ENCODE measurements around the gene WWOX. TPM values are rescaled to one million over a fixed set of nuclear protein-coding genes. Genes with fewer than 3 reads are reported as not detected.

WWOX gene
- polyA plus RNA-seq, 1 donor from 2014 or later = 25.6 TPM

DNA sequence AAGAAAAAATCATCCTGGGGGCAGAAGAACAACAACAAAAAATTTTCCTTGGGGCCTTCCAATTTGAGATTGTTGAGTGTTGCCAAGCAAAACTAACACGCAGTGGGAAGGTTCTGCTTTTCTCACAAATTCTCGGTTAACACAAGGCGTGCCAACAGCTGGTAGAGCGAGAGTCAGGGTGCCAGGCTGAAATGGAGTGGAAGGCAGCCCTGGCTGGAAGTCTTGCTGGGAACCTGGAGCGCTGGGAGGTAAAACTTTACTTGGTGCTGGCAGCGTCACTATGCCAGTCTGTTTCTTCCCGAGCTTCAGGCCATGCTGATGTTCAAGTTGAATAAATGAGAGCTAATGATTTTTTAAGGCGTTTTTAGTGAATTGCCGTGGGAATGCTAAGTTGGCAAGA lies 189.4 kb downstream of the WWOX start:
- Histone ChIP-seq H3K27ac (ENCODE audit: low read length) (no peak overlapping the region), H3K79me2 (replicated peaks; ENCODE audit: insufficient read depth, low read length) (no peaks in the 10 kb centered on the region), H3K9me2 (ENCODE audit: insufficient read depth, low read length) (no peaks in the 10 kb centered on the region), H3K4me3 (ENCODE audit: low read length) (no peak overlapping the region), H4K20me1 (ENCODE audit: insufficient read depth) (no peaks in the 10 kb centered on the region), H3K36me3 (ENCODE audit: insufficient read depth, low read length) (no peaks in the 10 kb centered on the region), H3K4me2 (ENCODE audit: low read length) (no peak overlapping the region), H3F3A (ENCODE audit: insufficient read depth, low read length, poor library complexity, severe bottlenecking) (no peaks in the 10 kb centered on the region), H3K27me3 (ENCODE audit: insufficient read depth, low read depth, low read length) (no peaks in the 10 kb centered on the region), H3K9ac (ENCODE audit: low read length) (no peak overlapping the region), H3K9me3 (ENCODE audit: low read length) (no peaks in the 10 kb centered on the region), H2AFZ (ENCODE audit: low read depth, low read length) (no peak overlapping the region)
- no peak for TF ChIP-seq SMC3 (conservative IDR thresholded peaks at IDR 0.05; ENCODE audit: poor library complexity)
- no peak for TF ChIP-seq RAD21 (conservative IDR thresholded peaks at IDR 0.05)

DNA sequence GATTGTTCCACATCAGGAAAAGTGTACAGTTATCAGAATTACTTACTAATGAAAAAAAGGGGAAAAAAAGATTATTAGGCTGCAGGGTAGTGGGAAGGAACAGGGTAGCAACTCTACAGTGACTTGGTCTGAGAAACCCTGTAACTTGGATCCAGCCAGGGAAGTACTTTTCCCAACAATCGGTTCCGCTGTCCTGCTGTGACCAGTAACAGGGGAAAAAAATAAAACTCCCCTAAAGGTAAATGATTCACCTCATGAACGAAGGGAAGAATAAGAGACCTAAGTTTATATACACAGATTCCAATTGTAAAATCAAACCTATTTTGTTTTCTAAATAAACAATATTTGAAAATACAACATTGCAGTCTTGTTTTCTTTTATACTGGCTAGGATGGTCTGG lies 189.9 kb downstream of the WWOX start:
- TF ChIP-seq, protein P1, sequence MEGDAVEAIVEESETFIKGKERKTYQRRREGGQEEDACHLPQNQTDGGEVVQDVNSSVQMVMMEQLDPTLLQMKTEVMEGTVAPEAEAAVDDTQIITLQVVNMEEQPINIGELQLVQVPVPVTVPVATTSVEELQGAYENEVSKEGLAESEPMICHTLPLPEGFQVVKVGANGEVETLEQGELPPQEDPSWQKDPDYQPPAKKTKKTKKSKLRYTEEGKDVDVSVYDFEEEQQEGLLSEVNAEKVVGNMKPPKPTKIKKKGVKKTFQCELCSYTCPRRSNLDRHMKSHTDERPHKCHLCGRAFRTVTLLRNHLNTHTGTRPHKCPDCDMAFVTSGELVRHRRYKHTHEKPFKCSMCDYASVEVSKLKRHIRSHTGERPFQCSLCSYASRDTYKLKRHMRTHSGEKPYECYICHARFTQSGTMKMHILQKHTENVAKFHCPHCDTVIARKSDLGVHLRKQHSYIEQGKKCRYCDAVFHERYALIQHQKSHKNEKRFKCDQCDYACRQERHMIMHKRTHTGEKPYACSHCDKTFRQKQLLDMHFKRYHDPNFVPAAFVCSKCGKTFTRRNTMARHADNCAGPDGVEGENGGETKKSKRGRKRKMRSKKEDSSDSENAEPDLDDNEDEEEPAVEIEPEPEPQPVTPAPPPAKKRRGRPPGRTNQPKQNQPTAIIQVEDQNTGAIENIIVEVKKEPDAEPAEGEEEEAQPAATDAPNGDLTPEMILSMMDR (IDR thresholded peaks at IDR 0.05; ENCODE audit: poor library complexity, severe bottlenecking) = no peak
- TF ChIP-seq RAD21 (conservative IDR thresholded peaks at IDR 0.05) (no peak), EP300 (conservative IDR thresholded peaks at IDR 0.05; ENCODE audit: poor library complexity, severe bottlenecking) (no peak), MXI1 (conservative IDR thresholded peaks at IDR 0.05; ENCODE audit: poor library complexity, severe bottlenecking) (no peak), EZH2 (IDR thresholded peaks at IDR 0.05; ENCODE audit: borderline replicate concordance, insufficient read depth, low read length, poor library complexity, severe bottlenecking) (no peak), TAF1 (IDR thresholded peaks at IDR 0.05; ENCODE audit: low read depth) (no peak), SMC3 (conservative IDR thresholded peaks at IDR 0.05; ENCODE audit: poor library complexity) (no peak), POLR2AphosphoS5 (IDR thresholded peaks at IDR 0.05) (no peak)
- TF ChIP-seq, protein P2, sequence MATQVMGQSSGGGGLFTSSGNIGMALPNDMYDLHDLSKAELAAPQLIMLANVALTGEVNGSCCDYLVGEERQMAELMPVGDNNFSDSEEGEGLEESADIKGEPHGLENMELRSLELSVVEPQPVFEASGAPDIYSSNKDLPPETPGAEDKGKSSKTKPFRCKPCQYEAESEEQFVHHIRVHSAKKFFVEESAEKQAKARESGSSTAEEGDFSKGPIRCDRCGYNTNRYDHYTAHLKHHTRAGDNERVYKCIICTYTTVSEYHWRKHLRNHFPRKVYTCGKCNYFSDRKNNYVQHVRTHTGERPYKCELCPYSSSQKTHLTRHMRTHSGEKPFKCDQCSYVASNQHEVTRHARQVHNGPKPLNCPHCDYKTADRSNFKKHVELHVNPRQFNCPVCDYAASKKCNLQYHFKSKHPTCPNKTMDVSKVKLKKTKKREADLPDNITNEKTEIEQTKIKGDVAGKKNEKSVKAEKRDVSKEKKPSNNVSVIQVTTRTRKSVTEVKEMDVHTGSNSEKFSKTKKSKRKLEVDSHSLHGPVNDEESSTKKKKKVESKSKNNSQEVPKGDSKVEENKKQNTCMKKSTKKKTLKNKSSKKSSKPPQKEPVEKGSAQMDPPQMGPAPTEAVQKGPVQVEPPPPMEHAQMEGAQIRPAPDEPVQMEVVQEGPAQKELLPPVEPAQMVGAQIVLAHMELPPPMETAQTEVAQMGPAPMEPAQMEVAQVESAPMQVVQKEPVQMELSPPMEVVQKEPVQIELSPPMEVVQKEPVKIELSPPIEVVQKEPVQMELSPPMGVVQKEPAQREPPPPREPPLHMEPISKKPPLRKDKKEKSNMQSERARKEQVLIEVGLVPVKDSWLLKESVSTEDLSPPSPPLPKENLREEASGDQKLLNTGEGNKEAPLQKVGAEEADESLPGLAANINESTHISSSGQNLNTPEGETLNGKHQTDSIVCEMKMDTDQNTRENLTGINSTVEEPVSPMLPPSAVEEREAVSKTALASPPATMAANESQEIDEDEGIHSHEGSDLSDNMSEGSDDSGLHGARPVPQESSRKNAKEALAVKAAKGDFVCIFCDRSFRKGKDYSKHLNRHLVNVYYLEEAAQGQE (IDR thresholded peaks at IDR 0.05; ENCODE audit: borderline replicate concordance) = no peak
- Histone ChIP-seq H3K9ac (ENCODE audit: low read length) (no peak overlapping the region), H2AFZ (ENCODE audit: low read depth, low read length) (no peak overlapping the region), H3K79me2 (replicated peaks; ENCODE audit: insufficient read depth, low read length) (no peaks in the 10 kb centered on the region), H3K36me3 (ENCODE audit: insufficient read depth, low read length) (no peaks in the 10 kb centered on the region), H3K9me2 (ENCODE audit: insufficient read depth, low read length) (no peaks in the 10 kb centered on the region), H3K27ac (ENCODE audit: low read length) (no peak overlapping the region), H3K4me3 (ENCODE audit: low read length) (no peak overlapping the region), H3F3A (ENCODE audit: insufficient read depth, low read length, poor library complexity, severe bottlenecking) (no peaks in the 10 kb centered on the region), H3K27me3 (ENCODE audit: insufficient read depth, low read depth, low read length) (no peaks in the 10 kb centered on the region), H3K9me3 (ENCODE audit: low read length) (no peaks in the 10 kb centered on the region), H3K4me2 (ENCODE audit: low read length) (no peak overlapping the region), H4K20me1 (ENCODE audit: insufficient read depth) (no peaks in the 10 kb centered on the region)

DNA sequence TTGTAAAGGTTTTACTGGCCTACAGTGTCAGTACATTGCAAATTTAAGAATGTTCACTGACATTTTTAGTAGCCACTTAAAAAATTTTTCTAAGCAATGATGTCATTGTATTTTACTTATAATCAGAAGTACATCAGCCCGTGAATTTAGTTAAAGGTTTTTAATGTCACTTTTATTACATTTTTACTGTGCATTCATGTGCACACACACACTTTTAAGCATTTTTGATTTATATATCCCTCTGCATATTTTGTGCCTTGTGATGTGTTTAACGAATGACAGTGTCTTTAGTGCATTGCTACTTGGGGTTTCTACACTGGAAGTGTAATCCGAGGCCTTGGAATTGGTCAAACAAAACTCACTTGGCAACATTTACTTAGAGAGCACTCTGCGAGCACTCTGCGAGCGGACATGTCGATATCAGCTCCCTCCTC lies 190.4 kb downstream of the WWOX start:
- no peak overlapping the region for H3K27ac ChIP-seq (ENCODE audit: low read length)

More for the DNA sequence above, 190.4 kb downstream of the WWOX start:
- Histone ChIP-seq H3K9ac (ENCODE audit: low read length) (no peak overlapping the region), H3K9me3 (ENCODE audit: low read length) (no peaks in the 10 kb centered on the region), H3K4me3 (ENCODE audit: low read length) (no peak overlapping the region), H4K20me1 (ENCODE audit: insufficient read depth) (no peaks in the 10 kb centered on the region), H3K9me2 (ENCODE audit: insufficient read depth, low read length) (no peaks in the 10 kb centered on the region), H3K36me3 (ENCODE audit: insufficient read depth, low read length) (no peaks in the 10 kb centered on the region), H3K79me2 (replicated peaks; ENCODE audit: insufficient read depth, low read length) (no peaks in the 10 kb centered on the region), H2AFZ (ENCODE audit: low read depth, low read length) (no peak overlapping the region), H3F3A (ENCODE audit: insufficient read depth, low read length, poor library complexity, severe bottlenecking) (no peaks in the 10 kb centered on the region), H3K27me3 (ENCODE audit: insufficient read depth, low read depth, low read length) (no peaks in the 10 kb centered on the region), H3K4me2 (ENCODE audit: low read length) (no peak overlapping the region)
- TF ChIP-seq EP300 (conservative IDR thresholded peaks at IDR 0.05; ENCODE audit: poor library complexity, severe bottlenecking) (no peak), MXI1 (conservative IDR thresholded peaks at IDR 0.05; ENCODE audit: poor library complexity, severe bottlenecking) (no peak), RAD21 (conservative IDR thresholded peaks at IDR 0.05) (no peak), EZH2 (IDR thresholded peaks at IDR 0.05; ENCODE audit: borderline replicate concordance, insufficient read depth, low read length, poor library complexity, severe bottlenecking) (no peak)
- TF ChIP-seq, protein P1 (IDR thresholded peaks at IDR 0.05; ENCODE audit: poor library complexity, severe bottlenecking) = no peak

All from neural cell (in vitro differentiated cells).